Heart right ventricle (tissue), 16 donors: ENCODE data around the gene SKAP2. TPM values are rescaled to one million over a fixed set of nuclear protein-coding genes. Genes with fewer than 3 reads are reported as not detected.

Source experiments
- ATAC-seq, 8 donors: fragments of 200-7000 bp; cut with Tn5 transposase; one replicate each; pipeline ENCODE4 v1.9.1; 2020; ENCODE audit warnings: mild to moderate bottlenecking in 8 of 8, moderate library complexity in 8 of 8, moderate number of reproducible peaks in 1 of 8
- DNase-seq, 2 donors: peaks; one replicate each; pipeline ENCODE4 v3.0.0-alpha.2; 2020
- H3K27ac ChIP-seq, 10 donors: fragments of 200-600 bp; sonication (generic) in 2 of 10; one replicate each; pipeline versions ENCODE4 v1.5.0 to v1.8.0; 2020 to 2022; ENCODE audit warnings: mild to moderate bottlenecking in 3 of 10
- H3K27me3 ChIP-seq, 7 donors: fragments of 200-600 bp; one replicate each; pipeline ENCODE4 v1.8.0; 2021 to 2022; ENCODE audit warnings: mild to moderate bottlenecking in 2 of 7
- H3K36me3 ChIP-seq, 9 donors: fragments of 200-600 bp; sonication (generic) in 1 of 9; one replicate each; pipeline versions ENCODE4 v1.5.0 to v1.8.0; 2020 to 2022; ENCODE audit warnings: mild to moderate bottlenecking in 2 of 9
- H3K4me1 ChIP-seq, 9 donors: fragments of 200-600 bp; sonication (generic) in 1 of 9; one replicate each; pipeline versions ENCODE4 v1.5.0 to v1.8.0; 2020 to 2022; ENCODE audit warnings: mild to moderate bottlenecking in 4 of 9
- H3K4me3 ChIP-seq, 10 donors: fragments of 200-600 bp; sonication (generic) in 2 of 10; one replicate each; pipeline versions ENCODE4 v1.5.0 to v1.8.0; 2020 to 2022; ENCODE audit warnings: mild to moderate bottlenecking in 7 of 10, moderate library complexity in 2 of 10
- H3K9me3 ChIP-seq, 11 donors: fragments of 200-600 bp in 10 of 11; sonication (generic) in 2 of 11; one replicate each; pipeline versions ENCODE4 v1.5.0 to v1.8.0; 2013 to 2022; ENCODE audit warnings: mild to moderate bottlenecking in 2 of 11, control low read depth in 1 of 11, moderate library complexity in 1 of 11
- CTCF ChIP-seq, 9 donors: fragments of 200-600 bp; sonication (generic) in 2 of 9; IDR thresholded peaks; one replicate each; pipeline versions ENCODE4 v1.5.0 to v1.8.0; 2021 to 2022; ENCODE audit warnings: antibody characterized with exemption in 9 of 9, mild to moderate bottlenecking in 5 of 9, moderate library complexity in 1 of 9
- WGBS, 2 donors: extraction: QIAGEN DNeasy Blood & Tissue Kit; methylation state at CpG; one replicate each; pipeline ENCODE4 v1.1.7; 2013; ENCODE audit warnings: inconsistent platforms in 1 of 2; 5-methylcytosine and 5-hydroxymethylcytosine counted together
- intact Hi-C, 10 donors: fragments of 100-400 bp; cut with DNase I; formaldehyde crosslinking; loops; one replicate each; pipeline versions ENCODE4 v1.11.1 to v1.14.2; 2022
- polyA plus RNA-seq, 2 donors: library from polyadenylated mRNA; stranded (reverse); fragments of 200-250 nt; gene quantifications; one replicate each; pipeline ENCODE4 v1.2.3, GENCODE V29; 2013
- total RNA-seq, 10 donors: library from RNA; stranded (reverse); fragmentation: NEBNext Ultra II Directional in 3 of 10; extraction: Animal tissue kit (Norgen Biotek cat#: 25700) in 3 of 10; gene quantifications; one replicate each; pipeline versions ENCODE4 v1.2.1 to v1.2.4, GENCODE V29; 2021 to 2023
- donor health status: Arrhythmogenic right ventricular cardiomyopathy.
- donor health status: ischemic (EF 13 %, LVEDD 7.1; RV severe dilation, severe dysfunction).
- donor health status: healthy with polysubstance abuse.
- donor health status: DM: no; HTN: yes; CAD: no.
- donor health status: DM: no; HTN: no; CAD: no.
- donor health status: ischemic (EF 25% LVEDD 6.9; RV normal size, moderate dysfunction).
- donor health status: ischemic (EF 25% LVEDD 5.7; RV mildly dilated, moderate dysfunction).
- donor health status: healthy.
- donor health status: DM: yes; HTN: yes; CAD: no.
- donor health status: Ischemic cardiomyopathy.
- donor health status: ischemic (EF 35%, LVEDD 5.7; RV mildly dilated, moderate dysfunction).
- donor health status: nonischemic (EF 11% LVEDD 7.7; RV severe dilation, severe dysfunction).
- donor health status: DM: yes; HTN: yes; CAD: no.
- donor health status: PGD.
- donor health status: ischemic (EF 29% LVEDD 5.4; RV normal size, mild dysfunction).
- donor health status: nonischemic (EF 23%, LVEDD 6.1; RV moderate dilation, normal function).

SKAP2 gene
- total and polyA plus RNA-seq, 12 donors, result 1.9 to 12.3 (median 4.6) TPM

- no peak overlapping the region for H3K4me3 ChIP-seq
- intact Hi-C loops, result no loop called here
- no peak overlapping the region for H3K27ac ChIP-seq
- H3K27me3 ChIP-seq, result peaks cover 0 to 31% (median 4%) of the 10 kb centered on the region in 7 donors
- no peak for ATAC-seq
- no peak for TF ChIP-seq CTCF (IDR thresholded peaks at IDR 0.05)
- peaks cover 0 to 9% (median 0%) of the 10 kb centered on the region in 9 donors for H3K36me3 ChIP-seq
- DNase-seq, result no peak
- WGBS, 2 donors, result 92 to 93% methylated on average over 1 of the region's 1 CpG
- H3K9me3 ChIP-seq, result no peaks in the 10 kb centered on the region
- H3K4me1 ChIP-seq, result no peaks in the 10 kb centered on the region
Observed at GRCh38 chr7:26718063-26718462, 146.3 kb downstream of the SKAP2 start.

GRCh38 chr7:26714438-26714837 is 150.0 kb downstream of the SKAP2 start:
- DNase-seq (no peak), ATAC-seq (no peak)
- TF ChIP-seq CTCF (IDR thresholded peaks at IDR 0.05), result no peak
- no peaks in the 10 kb centered on the region for H3K9me3 ChIP-seq
- no peaks in the 10 kb centered on the region for H3K36me3 ChIP-seq
- intact Hi-C loops, result no loop called here
- no peak overlapping the region for H3K4me3 ChIP-seq
- peaks cover 0 to 20% (median 4%) of the 10 kb centered on the region in 7 donors for H3K27me3 ChIP-seq
- no peak overlapping the region for H3K27ac ChIP-seq
- 58 to 65% methylated on average over 3 of the region's 3 CpGs for WGBS, 2 donors
- H3K4me1 ChIP-seq, result no peaks in the 10 kb centered on the region

- Histone ChIP-seq H3K4me3 (no peak overlapping the region), H3K27me3 (peaks cover 0 to 15% (median 3%) of the 10 kb centered on the region in 7 donors), H3K4me1 (no peaks in the 10 kb centered on the region), H3K36me3 (no peaks in the 10 kb centered on the region), H3K27ac (no peak overlapping the region), H3K9me3 (no peaks in the 10 kb centered on the region)
- intact Hi-C loops, result no loop called here
- TF ChIP-seq CTCF (IDR thresholded peaks at IDR 0.05), result no peak
- DNase-seq (no peak), ATAC-seq (no peak)
- 71 to 75% methylated on average over 2 of the region's 2 CpGs for WGBS, 2 donors
Observed at GRCh38 chr7:26714006-26714405, 150.4 kb downstream of the SKAP2 start.

GRCh38 chr7:26709210-26709990 is 155.0 kb downstream of the SKAP2 start:
- 78 to 92% methylated on average over 1 of the region's 1 CpG for WGBS, 2 donors
- H3K36me3 ChIP-seq, result no peaks in the 10 kb centered on the region
- intact Hi-C loops, result no loop called here
- no peaks in the 10 kb centered on the region for H3K27me3 ChIP-seq
- no peak for DNase-seq
- no peaks in the 10 kb centered on the region for H3K9me3 ChIP-seq
- H3K4me3 ChIP-seq, result no peak overlapping the region
- H3K27ac ChIP-seq, result no peak overlapping the region
- ATAC-seq, result no peak
- peaks cover 0 to 10% (median 0%) of the 10 kb centered on the region in 9 donors for H3K4me1 ChIP-seq
- TF ChIP-seq CTCF (IDR thresholded peaks at IDR 0.05), result no peak
